NCI-H82 treated with DMSO at 0.1 percent for 48 hours (cell line): Measurements from ENCODE around the gene NOL9.

ENCODE experiments used
- DNase-seq: peaks from one replicate; lab custom pipeline; 2025; ENCODE audit not compliant: unreplicated experiment; lab: John Stamatoyannopoulos, UW

The NOL9 gene

DNA sequence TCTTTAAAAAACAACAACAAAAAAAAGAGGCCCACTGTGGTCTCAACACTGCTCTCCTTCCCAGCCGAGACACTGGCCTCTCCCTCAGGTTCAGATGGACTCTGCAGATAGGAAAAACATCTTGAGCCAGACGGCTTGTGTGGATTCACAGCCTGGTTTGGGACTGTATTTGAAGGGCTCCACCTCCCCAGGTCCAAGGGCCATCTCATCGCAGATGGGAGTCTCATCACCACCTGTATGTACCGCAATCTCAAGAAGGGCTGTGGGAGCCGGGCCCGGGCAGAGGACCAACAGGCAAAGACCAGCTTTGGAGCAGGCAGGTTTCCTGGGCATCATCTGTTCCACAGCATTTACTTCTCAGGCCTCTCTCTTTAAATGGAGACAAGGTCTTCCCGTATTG is 35.7 kb upstream of the NOL9 start:
- DNase-seq = no peak

DNA sequence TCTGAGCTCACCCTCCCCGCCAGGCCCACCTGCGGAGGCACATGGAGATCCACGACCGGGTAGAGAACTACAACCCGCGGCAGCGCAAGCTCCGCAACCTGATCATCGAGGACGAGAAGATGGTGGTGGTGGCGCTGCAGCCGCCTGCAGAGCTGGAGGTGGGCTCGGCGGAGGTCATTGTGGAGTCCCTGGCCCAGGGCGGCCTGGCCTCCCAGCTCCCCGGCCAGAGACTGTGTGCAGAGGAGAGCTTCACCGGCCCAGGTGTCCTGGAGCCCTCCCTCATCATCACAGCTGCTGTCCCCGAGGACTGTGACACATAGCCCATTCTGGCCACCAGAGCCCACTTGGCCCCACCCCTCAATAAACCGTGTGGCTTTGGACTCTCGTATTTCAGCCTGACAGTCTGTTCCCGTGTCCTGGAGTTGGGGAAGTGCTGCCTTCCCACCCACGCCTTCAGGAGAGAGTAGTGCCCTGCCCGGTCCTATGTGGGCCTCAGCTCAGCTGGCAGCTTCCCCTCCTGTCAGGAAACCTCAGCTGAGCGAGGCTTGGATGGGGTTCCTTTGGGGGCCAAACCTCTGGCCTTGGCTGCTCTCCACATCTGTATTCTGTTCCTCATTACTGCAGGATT is 34.7 kb upstream of the NOL9 start:
- DNase-seq = no peak

DNA sequence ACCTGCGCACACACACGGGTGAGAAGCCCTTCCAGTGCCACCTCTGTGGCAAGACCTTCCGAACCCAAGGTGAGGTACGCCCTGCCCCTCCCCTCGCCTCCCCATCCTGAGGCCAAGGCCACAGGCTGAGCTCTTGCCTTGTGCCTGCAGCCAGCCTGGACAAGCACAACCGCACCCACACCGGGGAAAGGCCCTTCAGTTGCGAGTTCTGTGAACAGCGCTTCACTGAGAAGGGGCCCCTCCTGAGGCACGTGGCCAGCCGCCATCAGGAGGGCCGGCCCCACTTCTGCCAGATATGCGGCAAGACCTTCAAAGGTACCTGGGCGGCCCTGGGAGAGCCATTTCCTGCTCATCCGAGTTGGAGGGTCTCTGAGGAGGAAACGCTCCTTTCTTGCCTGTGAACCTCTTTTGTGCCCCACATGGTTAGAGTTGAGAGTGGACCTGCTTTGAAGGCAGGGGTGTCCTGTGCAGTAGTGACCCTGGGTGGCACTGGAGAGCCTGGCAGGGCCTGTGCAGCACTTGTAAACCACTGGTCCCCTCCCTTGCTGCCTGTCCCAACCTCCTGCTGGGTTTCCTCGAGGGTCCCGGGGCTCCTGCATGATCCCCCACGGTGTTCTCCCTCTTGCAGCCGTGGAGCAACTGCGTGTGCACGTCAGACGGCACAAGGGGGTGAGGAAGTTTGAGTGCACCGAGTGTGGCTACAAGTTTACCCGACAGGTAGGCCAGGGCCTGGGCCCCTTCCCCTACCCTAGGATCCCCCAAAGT is 34.0 kb upstream of the NOL9 start:
- no peak for DNase-seq

DNA sequence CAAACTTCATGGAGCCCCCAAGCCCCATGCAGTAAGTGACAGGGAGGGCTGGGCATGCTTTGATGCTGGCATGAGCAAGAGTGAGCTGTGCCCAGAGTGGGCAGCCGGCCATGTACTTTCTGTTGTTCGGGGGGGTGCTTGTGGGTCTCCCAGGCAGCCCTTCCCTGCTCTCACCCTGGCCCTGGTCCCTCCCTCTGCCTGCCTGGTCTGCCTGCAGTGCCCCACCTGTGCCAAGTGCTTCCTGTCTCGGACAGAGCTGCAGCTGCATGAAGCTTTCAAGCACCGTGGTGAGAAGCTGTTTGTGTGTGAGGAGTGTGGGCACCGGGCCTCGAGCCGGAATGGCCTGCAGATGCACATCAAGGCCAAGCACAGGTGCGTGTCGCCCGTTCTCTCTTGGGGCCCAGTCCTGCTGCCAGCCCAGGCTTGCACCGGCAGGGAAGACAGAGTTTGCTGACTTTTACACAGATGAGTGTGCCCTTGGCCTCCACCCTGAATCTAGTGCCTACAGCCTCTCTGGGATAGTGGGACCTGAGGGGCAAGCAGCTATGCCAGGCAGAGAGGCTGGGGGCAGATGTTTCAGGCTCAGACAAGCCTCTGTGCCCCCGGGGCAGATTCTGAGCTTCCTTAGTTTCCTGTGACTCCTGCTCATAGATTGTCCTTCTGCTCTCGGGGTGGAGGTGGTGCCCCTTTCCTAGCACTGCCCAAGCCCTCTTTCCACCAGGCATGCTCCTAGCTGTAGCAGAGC is 33.1 kb upstream of the NOL9 start:
- no peak for DNase-seq

DNA sequence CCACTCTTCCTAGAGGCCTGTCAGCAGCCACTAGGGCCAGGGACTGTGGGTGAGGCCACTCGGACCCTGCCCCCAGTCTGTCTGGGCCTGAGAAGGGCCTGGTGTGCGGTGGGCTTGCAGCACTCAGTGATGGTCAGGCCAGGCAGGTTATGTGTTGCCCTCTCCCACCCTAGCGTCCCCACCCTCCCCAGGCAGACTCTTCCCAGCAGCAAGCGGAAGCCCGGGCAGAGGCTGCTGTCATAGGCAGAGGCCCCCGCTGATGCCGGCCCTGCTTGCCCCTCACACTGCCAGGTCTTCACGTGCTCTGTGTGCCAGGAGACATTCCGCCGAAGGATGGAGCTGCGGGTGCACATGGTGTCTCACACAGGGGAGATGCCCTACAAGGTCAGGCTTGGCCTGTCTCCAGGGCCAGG is 32.1 kb upstream of the NOL9 start:
- no peak for DNase-seq

DNA sequence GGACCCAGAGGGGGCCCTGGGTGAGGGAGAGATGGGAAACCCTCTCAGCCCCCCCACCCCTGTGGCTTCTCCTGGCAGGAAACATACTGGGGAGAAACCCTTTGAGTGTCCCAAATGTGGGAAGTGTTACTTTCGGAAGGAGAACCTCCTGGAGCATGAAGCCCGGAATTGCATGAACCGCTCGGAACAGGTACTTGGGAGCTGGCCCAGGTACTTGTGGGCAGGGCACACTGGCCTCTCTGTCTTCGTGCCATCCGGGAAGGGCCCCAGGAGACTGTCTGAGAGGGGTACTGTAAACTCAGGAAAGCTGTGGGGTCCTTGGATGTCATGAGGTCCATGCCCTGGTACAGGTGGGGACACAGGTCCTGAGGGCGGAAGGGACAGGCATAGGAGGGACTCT is 31.5 kb upstream of the NOL9 start:
- no peak for DNase-seq

DNA sequence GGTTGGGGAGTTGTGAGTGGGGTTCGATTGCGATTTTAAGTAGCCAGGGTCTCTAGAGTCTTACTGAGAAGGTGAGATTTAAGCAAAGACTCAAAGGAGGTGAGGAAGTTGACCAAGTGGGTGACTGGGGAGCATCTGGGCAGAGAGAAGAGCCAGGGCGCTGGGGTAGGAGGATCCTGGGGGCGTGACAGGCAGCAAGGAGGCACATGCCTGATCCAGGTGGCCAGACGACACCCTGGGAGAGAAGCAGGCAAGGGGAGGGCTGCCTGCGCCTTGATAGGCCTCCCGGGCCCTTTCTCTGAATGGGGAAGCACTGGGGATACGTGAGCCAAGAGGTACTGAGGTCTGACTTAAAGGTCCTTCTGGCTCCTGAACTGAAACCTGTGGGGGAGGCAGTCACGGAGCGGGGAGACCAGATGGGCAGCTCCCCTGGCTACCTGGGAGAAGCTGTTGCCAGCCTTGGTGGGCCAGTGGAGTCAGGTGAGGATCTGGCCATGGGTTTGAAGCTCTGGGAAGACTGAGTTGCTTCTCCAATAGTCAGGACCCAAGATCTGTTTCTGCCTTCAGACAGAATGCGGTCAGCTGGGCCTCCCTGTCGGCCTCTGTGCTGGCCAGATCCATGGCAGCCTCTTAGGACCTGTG is 30.9 kb upstream of the NOL9 start:
- no peak for DNase-seq

DNA sequence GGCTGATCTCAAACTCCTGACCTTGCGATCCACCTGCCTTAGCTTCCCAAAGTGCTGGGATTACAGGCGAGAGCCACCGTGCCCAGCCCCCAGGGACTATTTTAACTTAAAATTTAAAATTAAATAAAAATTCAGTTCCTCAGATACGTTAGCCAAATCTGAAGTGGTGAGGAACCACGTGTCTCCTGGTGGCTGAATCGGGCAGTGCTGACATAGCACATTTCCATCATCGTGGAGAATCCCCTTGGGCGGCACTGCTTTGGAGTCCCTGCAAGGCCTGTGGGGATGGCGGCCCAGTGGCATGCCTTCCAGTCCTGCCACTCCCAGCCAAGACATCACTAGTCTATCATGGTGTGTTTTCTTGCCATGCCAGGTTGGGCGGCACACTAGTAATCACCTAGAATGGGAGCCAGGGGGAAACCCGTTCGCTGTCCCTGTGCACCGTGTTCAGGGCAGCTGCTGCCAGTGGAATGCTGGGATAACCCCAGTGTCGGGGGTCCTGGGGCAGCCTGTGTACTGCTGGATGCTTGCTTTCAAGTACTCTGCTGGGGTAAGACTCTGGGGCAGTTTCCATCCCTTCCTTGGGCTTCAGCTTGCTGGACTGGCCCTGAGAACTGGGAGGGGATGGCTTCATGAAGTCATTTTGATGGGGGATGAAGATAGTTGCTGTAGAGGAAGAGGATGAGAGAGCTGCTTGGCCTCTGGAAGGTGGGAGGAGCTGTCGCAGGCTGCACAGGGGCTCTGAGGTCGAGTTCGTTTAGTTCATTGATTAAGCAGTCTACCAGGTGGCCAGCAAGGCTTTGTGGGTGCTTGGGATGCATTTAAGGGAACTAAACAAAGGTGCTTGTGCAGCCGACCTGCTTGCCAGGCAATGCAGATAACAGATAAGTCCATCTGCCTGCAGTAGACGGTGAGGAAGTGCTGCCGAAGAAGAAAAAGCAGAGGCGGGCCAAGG is 30.1 kb upstream of the NOL9 start:
- no peak for DNase-seq

DNA sequence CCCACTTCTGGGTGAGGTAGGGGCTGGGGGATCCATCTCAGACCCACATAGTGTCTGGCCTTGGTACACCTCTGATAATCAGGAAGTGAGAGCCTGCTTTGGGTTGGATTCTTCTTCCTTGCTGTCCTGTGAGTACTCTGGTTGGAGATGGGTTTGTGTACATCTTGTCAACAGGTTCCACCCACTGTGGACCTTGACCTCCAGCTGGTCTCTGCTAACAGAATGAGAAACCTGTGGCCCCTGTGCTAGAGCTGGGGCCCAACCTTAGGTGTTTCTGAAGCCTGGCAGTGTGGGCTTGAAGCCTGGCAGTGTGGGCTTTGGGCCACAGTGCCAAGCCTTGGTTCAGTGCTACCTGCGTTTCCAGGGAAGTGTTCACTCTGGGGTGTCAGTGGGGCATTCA is 28.1 kb upstream of the NOL9 start:
- DNase-seq = no peak

DNA sequence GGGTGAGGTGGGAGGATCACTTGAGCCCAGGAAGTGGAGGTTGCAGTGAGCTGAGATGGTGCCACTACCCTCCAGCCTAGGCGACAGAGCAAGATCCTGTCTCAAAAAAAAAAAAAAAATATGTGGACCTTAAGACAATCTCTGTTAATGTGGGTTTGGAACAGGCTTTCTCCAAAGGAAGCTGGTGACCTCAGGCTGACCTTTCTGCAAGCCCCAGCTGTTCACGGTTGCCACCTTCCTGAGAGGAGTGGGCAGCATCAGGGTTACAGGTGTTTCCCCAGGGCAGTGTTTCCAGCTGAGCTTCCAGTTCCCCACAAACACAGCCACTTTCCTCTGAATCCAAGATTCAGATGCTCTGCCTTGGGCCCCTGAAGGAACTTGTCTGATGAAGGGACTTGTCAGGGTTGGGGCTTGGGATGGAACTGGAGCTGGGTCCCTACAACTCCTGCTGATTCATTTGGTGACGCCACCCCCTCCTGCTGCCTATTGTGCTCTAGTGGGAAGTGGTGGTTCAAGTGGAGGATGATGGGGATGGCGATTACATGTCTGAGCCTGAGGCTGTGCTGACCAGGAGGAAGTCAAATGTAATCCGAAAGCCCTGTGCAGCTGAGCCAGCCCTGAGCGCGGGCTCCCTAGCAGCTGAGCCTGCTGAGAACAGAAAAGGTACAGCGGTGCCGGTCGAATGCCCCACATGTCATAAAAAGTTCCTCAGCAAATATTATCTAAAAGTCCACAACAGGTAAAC is 27.4 kb upstream of the NOL9 start:
- DNase-seq = no peak

DNA sequence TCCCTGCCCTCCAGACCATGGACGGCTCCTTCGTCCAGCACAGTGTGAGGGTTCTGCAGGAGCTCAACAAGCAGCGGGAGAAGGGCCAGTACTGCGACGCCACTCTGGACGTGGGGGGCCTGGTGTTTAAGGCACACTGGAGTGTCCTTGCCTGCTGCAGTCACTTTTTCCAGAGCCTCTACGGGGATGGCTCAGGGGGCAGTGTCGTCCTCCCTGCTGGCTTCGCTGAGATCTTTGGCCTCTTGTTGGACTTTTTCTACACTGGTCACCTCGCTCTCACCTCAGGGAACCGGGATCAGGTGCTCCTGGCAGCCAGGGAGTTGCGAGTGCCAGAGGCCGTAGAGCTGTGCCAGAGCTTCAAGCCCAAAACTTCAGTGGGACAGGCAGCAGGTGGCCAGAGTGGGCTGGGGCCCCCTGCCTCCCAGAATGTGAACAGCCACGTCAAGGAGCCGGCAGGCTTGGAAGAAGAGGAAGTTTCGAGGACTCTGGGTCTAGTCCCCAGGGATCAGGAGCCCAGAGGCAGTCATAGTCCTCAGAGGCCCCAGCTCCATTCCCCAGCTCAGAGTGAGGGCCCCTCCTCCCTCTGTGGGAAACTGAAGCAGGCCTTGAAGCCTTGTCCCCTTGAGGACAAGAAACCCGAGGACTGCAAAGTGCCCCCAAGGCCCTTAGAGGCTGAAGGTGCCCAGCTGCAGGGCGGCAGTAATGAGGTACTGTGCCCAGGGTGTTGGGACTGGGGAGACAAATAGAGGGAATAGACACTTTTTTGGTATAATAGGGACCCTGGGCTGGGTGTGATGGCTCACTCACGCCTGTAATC is 26.5 kb upstream of the NOL9 start:
- DNase-seq = no peak

DNA sequence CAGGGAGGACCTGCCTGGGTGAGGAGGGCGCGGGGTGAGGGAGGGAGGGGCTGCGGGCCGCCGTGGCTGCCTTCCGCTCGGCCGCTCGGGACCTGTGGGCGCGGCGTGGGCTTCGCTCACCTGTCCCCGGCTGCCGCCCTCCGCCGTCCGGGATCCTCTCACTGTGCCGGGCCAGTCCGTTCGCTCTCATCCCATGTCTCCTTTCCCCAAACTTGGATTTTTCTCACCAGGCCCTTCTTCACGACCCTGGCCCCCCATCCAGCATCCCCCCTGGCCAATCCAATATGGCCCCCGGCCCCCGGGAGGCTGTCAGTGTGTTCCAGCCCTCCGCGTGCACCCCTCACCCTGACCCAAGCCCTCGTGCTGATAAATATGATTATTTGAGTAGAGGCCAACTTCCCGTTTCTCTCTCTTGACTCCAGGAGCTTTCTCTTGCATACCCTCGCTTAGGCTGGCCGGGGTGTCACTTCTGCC is 25.8 kb upstream of the NOL9 start:
- no peak for DNase-seq

DNA sequence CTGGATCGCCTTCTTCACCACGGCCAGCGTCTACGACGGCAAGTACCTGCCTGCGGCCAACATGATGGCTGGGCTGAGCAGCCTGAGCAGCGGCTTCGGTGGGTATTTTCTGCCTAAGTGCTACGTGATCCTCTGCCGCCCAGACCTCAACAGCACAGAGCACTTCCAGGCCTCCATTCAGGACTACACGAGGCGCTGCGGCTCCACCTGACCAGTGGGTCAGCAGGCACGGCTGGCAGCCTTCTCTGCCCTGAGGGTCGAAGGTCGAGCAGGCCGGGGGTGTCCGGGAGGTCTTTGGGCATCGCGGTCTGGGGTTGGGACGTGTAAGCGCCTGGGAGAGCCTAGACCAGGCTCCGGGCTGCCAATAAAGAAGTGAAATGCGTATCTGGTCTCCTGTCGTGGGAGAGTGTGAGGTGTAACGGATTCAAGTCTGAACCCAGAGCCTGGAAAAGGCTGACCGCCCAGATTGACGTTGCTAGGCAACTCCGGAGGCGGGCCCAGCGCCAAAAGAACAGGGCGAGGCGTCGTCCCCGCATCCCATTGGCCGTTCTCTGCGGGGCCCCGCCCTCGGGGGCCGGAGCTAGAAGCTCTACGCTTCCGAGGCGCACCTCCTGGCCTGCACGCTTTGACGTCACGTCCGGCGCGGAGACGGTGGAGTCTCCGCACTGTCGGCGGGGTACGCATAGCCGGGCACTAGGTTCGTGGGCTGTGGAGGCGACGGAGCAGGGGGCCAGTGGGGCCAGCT is 25.2 kb upstream of the NOL9 start, which contains the start of gene ZBTB48:
TSS of gene ZBTB48 (plus strand) at position 621 of the 745 bp plus-strand sequence. CDS start 616 bp downstream, outside the sequence.
- DNase-seq = peak; percentile 95

DNA sequence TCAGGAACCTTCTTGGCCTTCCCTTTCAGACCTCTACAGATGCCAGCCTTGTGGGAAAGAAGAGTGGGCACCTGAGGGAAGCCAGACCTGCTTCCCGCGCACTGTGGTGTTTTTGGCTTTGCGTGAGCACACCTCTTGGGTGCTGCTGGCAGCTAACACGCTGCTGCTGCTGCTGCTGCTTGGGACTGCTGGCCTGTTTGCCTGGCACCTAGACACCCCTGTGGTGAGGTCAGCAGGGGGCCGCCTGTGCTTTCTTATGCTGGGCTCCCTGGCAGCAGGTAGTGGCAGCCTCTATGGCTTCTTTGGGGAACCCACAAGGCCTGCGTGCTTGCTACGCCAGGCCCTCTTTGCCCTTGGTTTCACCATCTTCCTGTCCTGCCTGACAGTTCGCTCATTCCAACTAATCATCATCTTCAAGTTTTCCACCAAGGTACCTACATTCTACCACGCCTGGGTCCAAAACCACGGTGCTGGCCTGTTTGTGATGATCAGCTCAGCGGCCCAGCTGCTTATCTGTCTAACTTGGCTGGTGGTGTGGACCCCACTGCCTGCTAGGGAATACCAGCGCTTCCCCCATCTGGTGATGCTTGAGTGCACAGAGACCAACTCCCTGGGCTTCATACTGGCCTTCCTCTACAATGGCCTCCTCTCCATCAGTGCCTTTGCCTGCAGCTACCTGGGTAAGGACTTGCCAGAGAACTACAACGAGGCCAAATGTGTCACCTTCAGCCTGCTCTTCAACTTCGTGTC is 24.5 kb upstream of the NOL9 start:
- DNase-seq = no peak

DNA sequence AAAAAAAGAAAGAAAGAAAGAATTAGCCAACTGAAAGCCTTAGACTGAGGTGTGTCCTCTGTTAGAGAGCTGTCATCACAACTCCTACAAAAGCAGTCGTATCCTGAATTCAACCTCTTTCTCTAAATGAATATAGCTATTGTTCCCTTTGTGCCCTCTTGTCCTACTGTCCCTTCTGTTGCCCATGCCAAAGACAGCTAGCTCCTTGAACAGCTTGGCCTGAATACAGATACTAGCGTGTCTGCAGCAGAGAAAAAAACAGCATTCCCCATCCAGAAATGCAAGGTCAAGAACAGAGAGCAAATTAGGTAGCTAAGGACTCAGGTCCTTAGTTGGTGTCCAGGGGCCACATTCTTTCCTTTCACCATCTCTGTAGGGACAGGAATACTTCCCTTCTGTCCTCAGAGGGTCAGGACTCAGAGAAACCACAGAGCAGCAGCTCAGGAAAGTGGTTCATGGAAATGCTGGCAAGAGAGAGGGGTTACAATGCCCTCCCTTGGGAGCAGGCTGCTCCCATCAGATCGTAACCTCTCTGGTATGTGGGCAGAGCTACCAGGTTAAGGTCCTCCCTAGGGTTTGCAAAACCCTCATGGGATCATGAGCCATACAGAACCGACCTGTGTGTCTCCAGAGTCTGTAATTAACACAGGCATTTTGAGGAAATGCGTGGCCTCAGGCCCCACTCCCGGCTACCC is 23.7 kb upstream of the NOL9 start:
- no peak for DNase-seq

DNA sequence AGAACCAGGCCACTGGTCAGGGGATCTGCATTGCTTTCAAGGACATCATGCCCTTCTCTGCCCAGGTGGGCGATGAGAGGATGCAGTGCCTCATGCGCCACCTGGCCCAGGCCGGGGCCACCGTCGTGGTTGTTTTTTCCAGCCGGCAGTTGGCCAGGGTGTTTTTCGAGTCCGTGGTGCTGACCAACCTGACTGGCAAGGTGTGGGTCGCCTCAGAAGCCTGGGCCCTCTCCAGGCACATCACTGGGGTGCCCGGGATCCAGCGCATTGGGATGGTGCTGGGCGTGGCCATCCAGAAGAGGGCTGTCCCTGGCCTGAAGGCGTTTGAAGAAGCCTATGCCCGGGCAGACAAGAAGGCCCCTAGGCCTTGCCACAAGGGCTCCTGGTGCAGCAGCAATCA is 20.5 kb upstream of the NOL9 start:
- DNase-seq = no peak
